ENCODE data around the gene TTC9. TPM values are rescaled to one million over a fixed set of nuclear protein-coding genes. Genes with fewer than 3 reads are reported as not detected.

TTC9 gene
- total and polyA plus RNA-seq, 4 donors = 0.09 to 0.98 (median 0.45) TPM

DNA sequence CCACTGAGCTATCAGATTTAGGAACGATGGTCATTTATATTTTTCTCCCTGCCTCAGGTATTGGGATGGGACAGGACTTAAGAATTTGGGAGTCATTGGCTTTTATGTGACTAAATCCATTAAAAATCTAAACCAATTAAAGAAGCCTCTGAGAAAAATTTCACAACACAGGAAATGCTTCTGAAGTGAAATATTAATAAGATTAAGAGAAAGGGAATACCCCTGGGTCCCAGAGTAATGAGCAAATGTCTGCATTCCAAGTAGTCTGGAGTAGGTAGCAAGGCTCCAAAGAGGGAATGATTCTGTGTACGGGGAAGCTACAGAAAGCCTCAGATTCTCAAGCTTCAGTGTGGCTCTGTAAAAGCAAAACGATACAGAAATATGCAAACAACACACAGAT lies 40.6 kb upstream of the TTC9 start (continued):
- TF ChIP-seq, protein P1, sequence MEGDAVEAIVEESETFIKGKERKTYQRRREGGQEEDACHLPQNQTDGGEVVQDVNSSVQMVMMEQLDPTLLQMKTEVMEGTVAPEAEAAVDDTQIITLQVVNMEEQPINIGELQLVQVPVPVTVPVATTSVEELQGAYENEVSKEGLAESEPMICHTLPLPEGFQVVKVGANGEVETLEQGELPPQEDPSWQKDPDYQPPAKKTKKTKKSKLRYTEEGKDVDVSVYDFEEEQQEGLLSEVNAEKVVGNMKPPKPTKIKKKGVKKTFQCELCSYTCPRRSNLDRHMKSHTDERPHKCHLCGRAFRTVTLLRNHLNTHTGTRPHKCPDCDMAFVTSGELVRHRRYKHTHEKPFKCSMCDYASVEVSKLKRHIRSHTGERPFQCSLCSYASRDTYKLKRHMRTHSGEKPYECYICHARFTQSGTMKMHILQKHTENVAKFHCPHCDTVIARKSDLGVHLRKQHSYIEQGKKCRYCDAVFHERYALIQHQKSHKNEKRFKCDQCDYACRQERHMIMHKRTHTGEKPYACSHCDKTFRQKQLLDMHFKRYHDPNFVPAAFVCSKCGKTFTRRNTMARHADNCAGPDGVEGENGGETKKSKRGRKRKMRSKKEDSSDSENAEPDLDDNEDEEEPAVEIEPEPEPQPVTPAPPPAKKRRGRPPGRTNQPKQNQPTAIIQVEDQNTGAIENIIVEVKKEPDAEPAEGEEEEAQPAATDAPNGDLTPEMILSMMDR (IDR thresholded peaks at IDR 0.05; ENCODE audit: low read depth, low read length, missing input control) = no peak
- no peak for TF ChIP-seq HNF4A (conservative IDR thresholded peaks at IDR 0.05)

DNA sequence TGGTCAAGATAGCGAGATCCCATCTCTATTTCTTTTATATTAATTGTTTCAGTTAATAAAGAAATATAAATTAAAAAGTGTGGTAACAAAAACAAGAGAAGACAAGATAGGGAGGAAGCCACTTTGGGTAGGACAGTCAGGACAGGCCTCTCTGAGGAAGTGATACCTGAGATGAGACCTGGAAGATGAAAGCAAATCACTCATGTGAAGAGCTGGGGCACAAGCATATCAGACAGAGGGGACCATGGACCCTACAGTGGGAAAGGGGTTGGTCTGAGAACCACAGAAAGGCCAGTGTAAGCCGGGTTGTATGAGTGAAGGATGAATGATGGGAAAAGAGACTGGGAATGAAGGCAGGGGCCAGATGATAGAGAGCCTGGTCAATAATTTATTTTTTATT lies 39.5 kb upstream of the TTC9 start:
- DNase-seq (ENCODE audit: low spot score) = no peak
- TF ChIP-seq JUND (IDR thresholded peaks at IDR 0.05) = no peak
- TF ChIP-seq RXRA (IDR thresholded peaks at IDR 0.05) = no peak
- no peak for TF ChIP-seq NR2F2 (IDR thresholded peaks at IDR 0.05)
- TF ChIP-seq, protein P1 (IDR thresholded peaks at IDR 0.05; ENCODE audit: low read depth, low read length, missing input control) = no peak
- no peak for TF ChIP-seq FOXA1 (IDR thresholded peaks at IDR 0.05)
- no peak for TF ChIP-seq HNF4G (IDR thresholded peaks at IDR 0.05)
- TF ChIP-seq, protein P2, sequence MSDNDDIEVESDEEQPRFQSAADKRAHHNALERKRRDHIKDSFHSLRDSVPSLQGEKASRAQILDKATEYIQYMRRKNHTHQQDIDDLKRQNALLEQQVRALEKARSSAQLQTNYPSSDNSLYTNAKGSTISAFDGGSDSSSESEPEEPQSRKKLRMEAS (IDR thresholded peaks at IDR 0.05) = no peak
- Histone ChIP-seq H3K27ac (ENCODE audit: low read depth in 1 of 2, low read length in 2 of 2) (no peak overlapping the region), H3K27me3 (ENCODE audit: control insufficient read depth in 4 of 4, insufficient read depth in 4 of 4, low read length in 3 of 4) (no peaks in the 10 kb centered on the region), H3K4me1 (ENCODE audit: control insufficient read depth in 4 of 4, insufficient read depth in 4 of 4, low read length in 3 of 4) (peaks cover 4 to 17% (median 14%) of the 10 kb centered on the region in 4 donors), H3K36me3 (ENCODE audit: control insufficient read depth in 4 of 4, insufficient read depth in 3 of 4, low read depth in 1 of 4, low read length in 3 of 4) (no peaks in the 10 kb centered on the region), H3K9me3 (ENCODE audit: control insufficient read depth in 4 of 4, low read length in 3 of 4) (no peaks in the 10 kb centered on the region), H3K9ac (ENCODE audit: low read depth in 1 of 2, low read length in 2 of 2) (no peak overlapping the region), H3K4me3 (ENCODE audit: low read depth in 1 of 3, low read length in 3 of 3) (no peak overlapping the region)
- 88% methylated on average over 2 of the region's 2 CpGs for WGBS

DNA sequence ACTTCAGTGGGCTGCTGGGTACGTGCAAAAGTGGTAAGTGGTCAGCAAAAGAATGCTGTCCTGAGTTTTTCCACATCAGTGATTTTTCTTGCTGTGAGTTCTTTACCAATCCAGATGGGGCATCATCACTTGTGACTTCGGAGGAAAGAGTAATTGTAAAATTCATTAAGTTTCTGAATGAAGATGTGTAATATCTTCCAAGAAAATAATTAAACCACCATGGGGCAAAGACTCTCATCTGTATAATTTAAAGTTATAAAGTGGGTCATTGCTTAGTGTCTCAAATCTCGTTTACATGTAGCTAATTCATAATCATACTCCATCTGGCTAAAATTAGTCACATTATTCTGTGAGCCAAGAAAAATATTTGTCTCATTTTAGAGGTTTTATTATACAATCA lies 30.5 kb upstream of the TTC9 start:
- 55% methylated on average over 3 of the region's 3 CpGs for WGBS

More for the DNA sequence above, 30.5 kb upstream of the TTC9 start:
- H3K36me3 ChIP-seq (ENCODE audit: control insufficient read depth in 4 of 4, insufficient read depth in 3 of 4, low read depth in 1 of 4, low read length in 3 of 4) = no peaks in the 10 kb centered on the region
- H3K27ac ChIP-seq (ENCODE audit: low read depth in 1 of 2, low read length in 2 of 2) = no peak overlapping the region
- no peak overlapping the region for H3K9ac ChIP-seq (ENCODE audit: low read depth in 1 of 2, low read length in 2 of 2)
- no peak overlapping the region for H3K4me3 ChIP-seq (ENCODE audit: low read depth in 1 of 3, low read length in 3 of 3)
- H3K27me3 ChIP-seq (ENCODE audit: control insufficient read depth in 4 of 4, insufficient read depth in 4 of 4, low read length in 3 of 4) = peaks cover 0 to 10% (median 0%) of the 10 kb centered on the region in 4 donors
- no peak for DNase-seq (ENCODE audit: low spot score)
- no peak for TF ChIP-seq NR2F2 (IDR thresholded peaks at IDR 0.05)
- TF ChIP-seq JUND (IDR thresholded peaks at IDR 0.05) = no peak
- no peak for TF ChIP-seq SP1 (IDR thresholded peaks at IDR 0.05)
- TF ChIP-seq, protein P2 (IDR thresholded peaks at IDR 0.05) = no peak
- TF ChIP-seq YY1 (IDR thresholded peaks at IDR 0.05) = no peak
- no peak for TF ChIP-seq RXRA (IDR thresholded peaks at IDR 0.05)
- TF ChIP-seq EGR1 (IDR thresholded peaks at IDR 0.05; ENCODE audit: low read depth in 2 of 2) = no peak
- no peak for TF ChIP-seq FOXA1 (IDR thresholded peaks at IDR 0.05)
- no peak for TF ChIP-seq HNF4G (IDR thresholded peaks at IDR 0.05)
- no peak for TF ChIP-seq GABPA (IDR thresholded peaks at IDR 0.05 in 1 of 2, conservative IDR thresholded peaks at IDR 0.05 in 1 of 2)
- TF ChIP-seq, protein P3, sequence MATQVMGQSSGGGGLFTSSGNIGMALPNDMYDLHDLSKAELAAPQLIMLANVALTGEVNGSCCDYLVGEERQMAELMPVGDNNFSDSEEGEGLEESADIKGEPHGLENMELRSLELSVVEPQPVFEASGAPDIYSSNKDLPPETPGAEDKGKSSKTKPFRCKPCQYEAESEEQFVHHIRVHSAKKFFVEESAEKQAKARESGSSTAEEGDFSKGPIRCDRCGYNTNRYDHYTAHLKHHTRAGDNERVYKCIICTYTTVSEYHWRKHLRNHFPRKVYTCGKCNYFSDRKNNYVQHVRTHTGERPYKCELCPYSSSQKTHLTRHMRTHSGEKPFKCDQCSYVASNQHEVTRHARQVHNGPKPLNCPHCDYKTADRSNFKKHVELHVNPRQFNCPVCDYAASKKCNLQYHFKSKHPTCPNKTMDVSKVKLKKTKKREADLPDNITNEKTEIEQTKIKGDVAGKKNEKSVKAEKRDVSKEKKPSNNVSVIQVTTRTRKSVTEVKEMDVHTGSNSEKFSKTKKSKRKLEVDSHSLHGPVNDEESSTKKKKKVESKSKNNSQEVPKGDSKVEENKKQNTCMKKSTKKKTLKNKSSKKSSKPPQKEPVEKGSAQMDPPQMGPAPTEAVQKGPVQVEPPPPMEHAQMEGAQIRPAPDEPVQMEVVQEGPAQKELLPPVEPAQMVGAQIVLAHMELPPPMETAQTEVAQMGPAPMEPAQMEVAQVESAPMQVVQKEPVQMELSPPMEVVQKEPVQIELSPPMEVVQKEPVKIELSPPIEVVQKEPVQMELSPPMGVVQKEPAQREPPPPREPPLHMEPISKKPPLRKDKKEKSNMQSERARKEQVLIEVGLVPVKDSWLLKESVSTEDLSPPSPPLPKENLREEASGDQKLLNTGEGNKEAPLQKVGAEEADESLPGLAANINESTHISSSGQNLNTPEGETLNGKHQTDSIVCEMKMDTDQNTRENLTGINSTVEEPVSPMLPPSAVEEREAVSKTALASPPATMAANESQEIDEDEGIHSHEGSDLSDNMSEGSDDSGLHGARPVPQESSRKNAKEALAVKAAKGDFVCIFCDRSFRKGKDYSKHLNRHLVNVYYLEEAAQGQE (IDR thresholded peaks at IDR 0.05) = no peak
- TF ChIP-seq, protein P1 (IDR thresholded peaks at IDR 0.05; ENCODE audit: low read depth, low read length, missing input control) = no peak
- TF ChIP-seq TAF1 (conservative IDR thresholded peaks at IDR 0.05) = no peak
- no peak for TF ChIP-seq FOXA2 (IDR thresholded peaks at IDR 0.05)
- TF ChIP-seq, protein P4, sequence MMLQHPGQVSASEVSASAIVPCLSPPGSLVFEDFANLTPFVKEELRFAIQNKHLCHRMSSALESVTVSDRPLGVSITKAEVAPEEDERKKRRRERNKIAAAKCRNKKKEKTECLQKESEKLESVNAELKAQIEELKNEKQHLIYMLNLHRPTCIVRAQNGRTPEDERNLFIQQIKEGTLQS (IDR thresholded peaks at IDR 0.05) = no peak
- no peaks in the 10 kb centered on the region for H3K4me1 ChIP-seq (ENCODE audit: control insufficient read depth in 4 of 4, insufficient read depth in 4 of 4, low read length in 3 of 4)
- H3K9me3 ChIP-seq (ENCODE audit: control insufficient read depth in 4 of 4, low read length in 3 of 4) = no peaks in the 10 kb centered on the region

Measured in liver (tissue), 9 donors.